Stimulated activated CD4-positive, alpha-beta T cell treated with anti-CD3 and anti-CD28 coated beads, TNF-alpha, amount 100 ng/mL, for 1 hour (primary cell): ENCODE data around the gene COBL.

Source experiments
- DNase-seq, 3 donors: peaks; one replicate each; pipeline ENCODE4 v3.0.0-alpha.2; 2020; ENCODE audit warnings: low read depth in 3 of 3, low spot score in 1 of 3

The COBL gene

DNA sequence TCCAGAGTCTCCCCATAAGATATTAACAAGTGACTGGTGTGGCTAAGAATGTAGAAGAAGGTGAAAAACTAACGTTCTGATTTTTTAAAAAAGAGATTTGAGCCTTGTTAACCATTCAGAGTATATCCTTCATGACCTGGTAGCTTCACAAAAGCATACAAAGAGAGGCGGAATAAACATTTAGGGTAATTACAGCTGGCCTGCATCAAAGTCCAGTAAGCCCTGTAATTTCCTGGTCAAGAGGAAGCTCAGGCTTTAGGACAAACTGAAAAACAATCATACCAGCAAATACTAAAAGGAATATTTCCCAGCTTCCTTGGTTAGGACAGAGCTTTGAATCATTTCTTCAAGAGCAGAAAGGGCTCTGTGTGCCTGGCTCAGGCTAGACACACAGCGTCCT lies 165.2 kb downstream of the COBL start:
- DNase-seq, result no peak

- no peak for DNase-seq
Observed at GRCh38 chr7:51150193-51150592, 166.4 kb downstream of the COBL start.

DNA sequence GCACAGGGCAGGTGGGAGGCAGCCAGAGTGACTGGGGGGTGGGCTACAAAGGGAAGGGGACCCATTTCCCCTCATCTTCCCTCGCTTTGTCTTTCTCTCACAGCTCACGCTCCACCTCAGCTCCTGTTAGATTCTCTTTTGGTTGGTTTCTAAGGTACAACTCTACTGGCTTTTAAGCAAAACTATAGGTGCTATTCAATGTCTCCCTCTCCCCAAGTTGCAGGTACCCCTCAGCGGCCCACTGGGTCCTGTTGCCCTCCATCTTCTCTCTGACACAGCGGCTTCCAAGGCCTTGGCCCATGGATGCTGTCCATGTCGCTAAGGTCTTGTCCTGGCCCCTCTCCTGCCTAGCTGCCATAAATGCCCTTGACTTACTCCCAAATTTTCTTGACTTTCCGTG lies 168.4 kb downstream of the COBL start:
- no peak for DNase-seq

- DNase-seq, result no peak
Observed at GRCh38 chr7:51146816-51147586, 169.6 kb downstream of the COBL start.

DNA sequence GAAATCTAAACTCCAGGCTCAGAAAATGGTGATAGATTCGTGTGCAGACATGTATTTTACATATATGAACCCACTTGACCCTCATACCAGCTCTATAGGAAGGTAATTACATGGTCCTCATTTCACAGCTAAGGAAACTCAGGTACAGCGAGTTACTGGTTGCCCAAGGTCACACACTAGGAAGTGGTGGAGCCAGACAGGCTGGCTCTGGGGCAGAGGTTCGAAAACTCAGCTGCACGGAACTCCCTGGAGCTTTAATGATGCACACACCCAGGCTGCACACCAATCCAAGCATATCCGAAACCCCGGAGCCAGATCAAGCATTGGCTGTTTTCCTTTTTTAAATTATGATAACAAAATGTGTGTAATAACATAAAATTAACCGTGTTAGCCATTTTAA lies 172.4 kb downstream of the COBL start:
- no peak for DNase-seq

GRCh38 chr7:51142741-51143385 lies 173.7 kb downstream of the COBL start:
- DNase-seq, result no peak

GRCh38 chr7:51141451-51142003 lies 175.1 kb downstream of the COBL start:
- DNase-seq, result no peak

DNA sequence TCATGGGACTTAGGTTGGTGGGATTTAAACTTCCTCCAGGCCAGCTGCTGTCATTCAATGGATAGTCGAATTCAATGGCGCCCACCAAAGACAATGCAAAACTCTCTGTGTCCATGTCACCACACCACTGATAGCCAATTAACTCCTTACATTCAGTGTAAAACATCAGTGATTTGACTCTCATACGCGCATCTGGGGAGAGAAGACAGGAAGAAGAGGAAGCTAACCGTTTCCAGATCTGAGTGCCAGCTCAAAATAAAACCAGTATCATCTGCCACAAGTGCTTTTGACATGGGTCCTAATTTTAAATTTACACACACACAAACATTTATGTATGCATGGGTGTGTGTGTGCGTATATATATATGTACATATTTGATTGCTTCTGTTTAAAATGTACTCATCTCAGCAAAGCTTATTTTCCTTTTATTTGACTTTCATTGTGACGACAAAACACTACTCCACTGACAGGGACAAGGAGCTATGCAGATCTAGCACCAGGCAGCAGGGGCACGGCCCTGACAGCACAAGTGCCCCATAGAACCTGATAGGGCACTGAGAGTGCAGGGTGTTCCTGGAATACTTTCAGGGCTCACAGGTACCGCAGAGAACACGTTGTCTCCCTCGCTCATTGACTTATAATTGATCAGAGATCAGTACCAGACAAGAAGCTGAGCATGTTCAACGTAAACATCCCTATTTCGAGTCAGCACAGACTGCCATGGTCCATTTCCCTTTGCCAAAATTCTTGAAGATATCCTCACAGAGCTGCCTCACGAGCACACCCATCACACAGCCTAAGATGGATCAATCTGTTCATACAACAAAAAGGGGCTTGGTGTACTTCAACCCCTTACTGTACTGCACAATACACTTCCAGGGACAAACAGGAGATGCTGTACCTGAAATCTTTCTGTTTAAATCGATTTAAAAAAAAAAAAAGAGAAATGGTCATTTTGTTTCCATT lies 176.1 kb downstream of the COBL start:
- no peak for DNase-seq

- DNase-seq, result no peak
Observed at GRCh38 chr7:51139796-51140195, 176.8 kb downstream of the COBL start.

GRCh38 chr7:51138123-51139085 lies 178.2 kb downstream of the COBL start:
- DNase-seq, result no peak

- no peak for DNase-seq
Observed at GRCh38 chr7:51135576-51135975, 181.0 kb downstream of the COBL start.

GRCh38 chr7:51134013-51134441 lies 182.6 kb downstream of the COBL start:
- DNase-seq, result no peak

DNA sequence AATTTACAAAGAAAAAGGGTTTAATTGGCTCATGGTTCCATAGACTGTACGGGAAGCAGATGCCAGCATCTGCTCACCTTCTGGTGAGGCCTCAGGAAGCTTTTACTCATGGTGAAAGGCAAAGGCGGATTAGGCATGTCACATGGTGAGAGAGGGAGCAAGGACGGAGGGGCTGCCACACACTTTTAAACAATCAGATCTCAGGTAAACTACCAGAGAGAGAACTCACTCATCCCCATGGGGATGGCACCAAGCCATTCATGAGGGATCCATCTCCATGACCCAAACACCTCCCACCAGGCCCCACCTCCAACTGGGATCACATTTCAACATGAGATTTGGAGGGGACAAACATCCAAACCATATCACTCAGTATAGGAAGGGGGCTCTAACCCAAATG lies 183.9 kb downstream of the COBL start:
- no peak for DNase-seq

DNA sequence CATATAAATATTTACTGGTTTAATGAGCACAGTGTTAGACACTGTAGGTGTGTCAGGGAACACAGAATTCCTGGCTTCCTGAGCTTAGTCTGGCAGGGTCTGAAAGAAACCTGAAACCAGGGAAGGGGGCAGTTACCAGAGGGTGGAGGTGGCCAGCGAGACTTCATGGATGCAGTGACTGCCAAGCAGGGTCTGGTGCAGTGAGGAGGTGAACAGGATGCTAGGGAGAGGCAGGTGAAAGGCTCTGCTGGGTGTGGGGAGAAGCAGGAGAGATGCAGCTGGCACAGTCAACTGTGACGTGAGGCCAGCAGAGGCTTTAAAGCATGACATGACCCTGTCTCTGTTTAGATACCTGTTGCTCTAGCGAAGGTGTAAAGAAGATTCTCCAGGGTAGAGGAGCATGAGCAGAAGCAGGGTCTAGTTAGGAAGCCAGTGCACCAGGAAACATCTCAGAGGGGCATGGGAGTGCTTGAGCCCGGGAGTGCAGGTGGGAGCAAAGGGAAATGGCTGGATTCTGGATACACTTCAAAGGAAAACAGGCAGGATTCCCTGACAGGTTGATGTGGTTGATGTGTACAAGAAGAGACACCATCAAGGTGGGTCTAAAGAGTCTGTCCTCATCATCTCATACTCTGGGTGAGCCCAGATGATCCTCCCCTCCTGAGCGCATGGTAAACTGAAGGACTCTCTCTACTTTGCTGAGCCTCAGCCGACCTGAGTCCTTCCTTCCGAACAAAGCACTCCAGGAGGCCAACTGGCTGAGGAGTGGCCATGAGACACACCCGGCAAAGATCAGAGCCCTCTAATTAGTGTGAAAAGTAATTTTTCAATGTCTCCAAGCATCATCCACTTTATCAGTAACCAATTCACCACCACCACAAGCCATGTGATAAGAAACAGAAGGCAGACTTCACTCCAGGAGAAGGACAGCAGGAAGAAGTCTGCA lies 186.8 kb downstream of the COBL start:
- no peak for DNase-seq

- no peak for DNase-seq
Observed at GRCh38 chr7:51128545-51129435, 187.8 kb downstream of the COBL start.

- DNase-seq, result no peak
Observed at GRCh38 chr7:51127618-51127904, 189.0 kb downstream of the COBL start.

DNA sequence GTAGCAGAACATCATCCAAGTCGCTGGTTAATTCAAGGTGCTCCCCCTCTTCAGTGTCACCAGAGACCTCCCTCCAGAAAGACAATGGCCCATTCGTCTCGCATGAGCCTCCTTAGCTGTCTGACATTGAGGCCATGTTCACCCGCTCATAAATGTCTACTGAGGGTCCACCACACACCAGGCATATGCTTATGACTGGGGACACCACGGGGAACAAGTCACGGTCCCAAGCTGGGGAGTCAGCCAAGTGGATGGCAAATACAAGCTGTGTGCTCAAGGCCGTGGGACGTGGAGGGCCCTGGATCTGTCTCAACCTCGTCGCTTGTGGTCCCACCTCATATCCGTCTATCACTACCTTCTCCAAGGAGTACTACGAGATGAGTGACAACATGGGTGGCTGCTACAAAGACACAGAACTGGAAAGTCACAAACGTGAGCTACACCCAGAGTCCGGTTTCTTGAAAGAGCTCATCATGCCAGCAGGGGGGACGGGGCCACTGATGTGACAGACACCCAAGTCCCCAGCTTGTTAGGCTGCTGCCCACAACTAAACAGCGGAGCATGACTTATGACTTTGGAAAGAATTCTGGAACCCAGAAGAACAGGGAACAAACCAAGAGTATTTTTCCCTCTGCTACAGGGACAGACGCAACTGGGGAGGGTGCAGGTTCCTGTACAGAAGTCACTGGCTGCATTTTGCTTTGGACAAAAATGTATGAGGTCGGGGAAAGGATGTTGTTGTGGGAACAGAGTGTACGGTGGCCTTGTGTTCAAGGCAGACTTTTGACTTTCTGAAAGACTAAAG lies 189.6 kb downstream of the COBL start:
- no peak for DNase-seq

- no peak for DNase-seq
Observed at GRCh38 chr7:51126324-51126723, 190.3 kb downstream of the COBL start.
